SU-DHL-6 (cell line): Measurements from ENCODE around the gene INPP5B.

Source experiments
- EZH2phosphoT487 ChIP-seq: fragments of 200-600 bp; sonication (generic), shearing (Covaris generic); conservative IDR thresholded peaks from 2 replicates; pipeline ENCODE4 v1.6.1; 2018; ENCODE audit warnings: mild to moderate bottlenecking, antibody characterized with exemption, low read length, moderate library complexity, mixed read lengths
- TF ChIP-seq, protein P1 (sequence below): fragments of 200-600 bp; sonication (generic); IDR thresholded peaks from one replicate; pipeline ENCODE4 v1.5.1; 2017; ENCODE audit warnings: antibody characterized with exemption, mild to moderate bottlenecking, low read length, moderate library complexity; ENCODE audit not compliant: insufficient read depth, poor library complexity, severe bottlenecking

GRCh38 chr1:37958690-37959089 lies 11.8 kb upstream of the INPP5B start:
- TF ChIP-seq, protein P1, sequence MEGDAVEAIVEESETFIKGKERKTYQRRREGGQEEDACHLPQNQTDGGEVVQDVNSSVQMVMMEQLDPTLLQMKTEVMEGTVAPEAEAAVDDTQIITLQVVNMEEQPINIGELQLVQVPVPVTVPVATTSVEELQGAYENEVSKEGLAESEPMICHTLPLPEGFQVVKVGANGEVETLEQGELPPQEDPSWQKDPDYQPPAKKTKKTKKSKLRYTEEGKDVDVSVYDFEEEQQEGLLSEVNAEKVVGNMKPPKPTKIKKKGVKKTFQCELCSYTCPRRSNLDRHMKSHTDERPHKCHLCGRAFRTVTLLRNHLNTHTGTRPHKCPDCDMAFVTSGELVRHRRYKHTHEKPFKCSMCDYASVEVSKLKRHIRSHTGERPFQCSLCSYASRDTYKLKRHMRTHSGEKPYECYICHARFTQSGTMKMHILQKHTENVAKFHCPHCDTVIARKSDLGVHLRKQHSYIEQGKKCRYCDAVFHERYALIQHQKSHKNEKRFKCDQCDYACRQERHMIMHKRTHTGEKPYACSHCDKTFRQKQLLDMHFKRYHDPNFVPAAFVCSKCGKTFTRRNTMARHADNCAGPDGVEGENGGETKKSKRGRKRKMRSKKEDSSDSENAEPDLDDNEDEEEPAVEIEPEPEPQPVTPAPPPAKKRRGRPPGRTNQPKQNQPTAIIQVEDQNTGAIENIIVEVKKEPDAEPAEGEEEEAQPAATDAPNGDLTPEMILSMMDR = no peak
- TF ChIP-seq EZH2phosphoT487 = no peak
